ENCODE data around the gene SLC43A2. TPM values are rescaled to one million over a fixed set of nuclear protein-coding genes. Genes with fewer than 3 reads are reported as not detected.

Gene SLC43A2
- polyA plus RNA-seq, 1 of the 3 experiments (the other 2 are of a cell fraction) = 9.8 TPM

GRCh38 chr17:1620486-1620885, 8.1 kb downstream of the SLC43A2 start:
- ChIA-PET CTCF (interaction anchor here (2.9 kb wide), 1 partner anchor 46 kb away, joined by 14 read pairs; no protein-coding TSS in a partner anchor), POLR2A (no interaction called here)
- no peak overlapping the region for H3K4me2 ChIP-seq
- DNase-seq = no peak
- H3F3A ChIP-seq (replicated peaks; ENCODE audit: insufficient read depth) = no peaks in the 10 kb centered on the region
- no peaks in the 10 kb centered on the region for H3K9me2 ChIP-seq
- no peaks in the 10 kb centered on the region for H3K27me3 ChIP-seq (ENCODE audit: insufficient read depth)
- H3K27ac ChIP-seq (ENCODE audit: low read depth in 2 of 2, low read length in 1 of 2) = no peak overlapping the region
- H3K9me3 ChIP-seq = no peaks in the 10 kb centered on the region
- 83% methylated on average over 12 of the region's 13 CpGs for WGBS (ENCODE audit: low lambda C conversion rate)
- no peaks in the 10 kb centered on the region; a peak in 1 of 4 replicates for H3K4me1 ChIP-seq (ENCODE audit: control insufficient read depth in 1 of 2, insufficient read depth in 2 of 2, low read depth in 1 of 2, low read length in 1 of 2)
- no peak overlapping the region for H3K4me3 ChIP-seq (ENCODE audit: low read depth in 2 of 2, low read length in 1 of 2)
- no peaks in the 10 kb centered on the region for H4K20me1 ChIP-seq (ENCODE audit: insufficient read depth)
- TF ChIP-seq RAD21 (IDR thresholded peaks at IDR 0.05; ENCODE audit: low read length) (no peak), YY1 (IDR thresholded peaks at IDR 0.05; ENCODE audit: low read depth) (no peak), SMC3 (IDR thresholded peaks at IDR 0.05; ENCODE audit: low read depth, low read length) (no peak), RFX5 (IDR thresholded peaks at IDR 0.05; ENCODE audit: low read length) (no peak), TEAD4 (IDR thresholded peaks at IDR 0.05; ENCODE audit: borderline replicate concordance, insufficient read depth) (no peak), MAX (IDR thresholded peaks at IDR 0.05; ENCODE audit: low read depth) (no peak)
- TF ChIP-seq, protein P1, sequence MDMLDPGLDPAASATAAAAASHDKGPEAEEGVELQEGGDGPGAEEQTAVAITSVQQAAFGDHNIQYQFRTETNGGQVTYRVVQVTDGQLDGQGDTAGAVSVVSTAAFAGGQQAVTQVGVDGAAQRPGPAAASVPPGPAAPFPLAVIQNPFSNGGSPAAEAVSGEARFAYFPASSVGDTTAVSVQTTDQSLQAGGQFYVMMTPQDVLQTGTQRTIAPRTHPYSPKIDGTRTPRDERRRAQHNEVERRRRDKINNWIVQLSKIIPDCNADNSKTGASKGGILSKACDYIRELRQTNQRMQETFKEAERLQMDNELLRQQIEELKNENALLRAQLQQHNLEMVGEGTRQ (IDR thresholded peaks at IDR 0.05; ENCODE audit: borderline replicate concordance, low read depth, low read length) = no peak
- H3K9ac ChIP-seq = no peak overlapping the region
- H2AFZ ChIP-seq (ENCODE audit: low read depth) = no peak overlapping the region
- H3K36me3 ChIP-seq (replicated peaks in 1 of 2; ENCODE audit: control insufficient read depth in 1 of 2, insufficient read depth in 2 of 2, low read length in 1 of 2) = no peaks in the 10 kb centered on the region
- no peaks in the 10 kb centered on the region for H3K79me2 ChIP-seq (ENCODE audit: insufficient read depth)

- Histone ChIP-seq H3K79me2 (ENCODE audit: insufficient read depth) (no peaks in the 10 kb centered on the region), H3K27me3 (ENCODE audit: insufficient read depth) (no peaks in the 10 kb centered on the region), H3F3A (replicated peaks; ENCODE audit: insufficient read depth) (no peaks in the 10 kb centered on the region), H4K20me1 (ENCODE audit: insufficient read depth) (no peaks in the 10 kb centered on the region), H3K9me3 (no peaks in the 10 kb centered on the region), H3K9me2 (no peaks in the 10 kb centered on the region), H3K36me3 (replicated peaks in 1 of 2; ENCODE audit: control insufficient read depth in 1 of 2, insufficient read depth in 2 of 2, low read length in 1 of 2) (no peaks in the 10 kb centered on the region), H3K4me3 (ENCODE audit: low read depth in 2 of 2, low read length in 1 of 2) (no peak overlapping the region), H3K27ac (ENCODE audit: low read depth in 2 of 2, low read length in 1 of 2) (no peak overlapping the region), H3K4me1 (ENCODE audit: control insufficient read depth in 1 of 2, insufficient read depth in 2 of 2, low read depth in 1 of 2, low read length in 1 of 2) (no peaks in the 10 kb centered on the region; a peak in 1 of 4 replicates), H2AFZ (ENCODE audit: low read depth) (no peak overlapping the region), H3K4me2 (no peak overlapping the region), H3K9ac (no peak overlapping the region)
- no peak for DNase-seq
- CTCF ChIA-PET = interaction anchor here (1.1 to 2.5 kb wide), 2 partner anchors 31 to 43 kb away, joined by 3 to 9 read pairs; partner anchors contain the start of gene RILP
- TF ChIP-seq, protein P1 (IDR thresholded peaks at IDR 0.05; ENCODE audit: borderline replicate concordance, low read depth, low read length) = no peak
- TF ChIP-seq GATA2 (CRISPR knock-in tag; IDR thresholded peaks at IDR 0.05) (no peak), IRF3 (IDR thresholded peaks at IDR 0.05; ENCODE audit: low read depth, low read length) (no peak), NRF1 (IDR thresholded peaks at IDR 0.05; ENCODE audit: low read depth, low read length) (no peak), SMC3 (IDR thresholded peaks at IDR 0.05; ENCODE audit: low read depth, low read length) (no peak), TAF1 (IDR thresholded peaks at IDR 0.05; ENCODE audit: borderline replicate concordance, low read depth, low read length) (no peak), FOSL2 (IDR thresholded peaks at IDR 0.05; ENCODE audit: borderline replicate concordance, low read depth) (no peak), JUND (IDR thresholded peaks at IDR 0.05) (no peak), MAX (IDR thresholded peaks at IDR 0.05; ENCODE audit: low read depth) (no peak), TCF12 (IDR thresholded peaks at IDR 0.05) (no peak), ELF1 (IDR thresholded peaks at IDR 0.05) (no peak)
- WGBS (ENCODE audit: low lambda C conversion rate) = 87% methylated on average over 20 of the region's 20 CpGs
- POLR2A ChIA-PET = no interaction called here
Measured at GRCh38 chr17:1617620-1618174, 10.9 kb downstream of the SLC43A2 start.

All from SK-N-SH (cell line).